Stimulated activated effector memory CD8-positive, alpha-beta T cell treated with anti-CD3 and anti-CD28 coated beads, Interleukin-12 subunit alpha, Interleukin-12 subunit beta, amount 100 ng/mL, for 72 hours (primary cell): Measurements from ENCODE around the gene SH2D3C.
"Not testable (repeated sequence)": the region's sequence is repeated elsewhere in the genome, so short reads cannot be mapped to it uniquely, and the experiment has no call there.

ENCODE experiments used
- ATAC-seq: fragments of 150-1000 bp; cut with Tn5 transposase; 2 replicates; pipeline ENCODE4 v1.10.0; 2021
- DNase-seq, 2 donors: peaks; one replicate each; pipeline ENCODE4 v3.0.0; 2021 to 2022; ENCODE audit warnings: low spot score in 2 of 2
- H3K27ac Mint-ChIP-seq: one replicate; pipeline ENCODE4 v1.8.0; 2022; ENCODE audit warnings: mild to moderate bottlenecking, mixed read lengths
- H3K36me3 Mint-ChIP-seq: one replicate; pipeline ENCODE4 v1.8.0; 2022; ENCODE audit warnings: mild to moderate bottlenecking, mixed read lengths
- H3K4me1 Mint-ChIP-seq: one replicate; pipeline ENCODE4 v1.8.0; 2022; ENCODE audit warnings: mixed read lengths
- H3K4me3 Mint-ChIP-seq: one replicate; pipeline ENCODE4 v1.8.0; 2022; ENCODE audit warnings: mild to moderate bottlenecking, mixed read lengths
- H3K9me3 Mint-ChIP-seq: one replicate; pipeline ENCODE4 v1.8.0; 2022; ENCODE audit warnings: mixed read lengths

SH2D3C gene

GRCh38 chr9:127769101-127769500 lies 9.4 kb downstream of the SH2D3C start:
- peaks cover 74% of the 10 kb centered on the region for H3K4me1 Mint-ChIP-seq
- H3K36me3 Mint-ChIP-seq, result peaks cover 91% of the 10 kb centered on the region
- ATAC-seq (no peak), DNase-seq (no peak)
- peak overlapping the region; percentile 73 for H3K4me3 Mint-ChIP-seq
- no peaks in the 10 kb centered on the region for H3K9me3 Mint-ChIP-seq
- H3K27ac Mint-ChIP-seq, result peak overlapping the region; percentile 97

- Mint-ChIP-seq H3K4me1 (peaks cover 74% of the 10 kb centered on the region), H3K36me3 (peaks cover 91% of the 10 kb centered on the region), H3K4me3 (peak overlapping the region; percentile 73), H3K27ac (peak overlapping the region; percentile 97), H3K9me3 (no peaks in the 10 kb centered on the region)
- no peak for ATAC-seq
- no peak for DNase-seq
These were observed 9.8 kb downstream of the SH2D3C start for GRCh38 chr9:127768698-127769097.

GRCh38 chr9:127767909-127768331 lies 10.5 kb downstream of the SH2D3C start:
- Mint-ChIP-seq H3K36me3 (peaks cover 91% of the 10 kb centered on the region), H3K4me1 (peaks cover 81% of the 10 kb centered on the region), H3K4me3 (peak overlapping the region; percentile 73), H3K9me3 (no peaks in the 10 kb centered on the region), H3K27ac (peak overlapping the region; percentile 97)
- no peak for ATAC-seq
- DNase-seq, result no peak

GRCh38 chr9:127767410-127767809 lies 11.1 kb downstream of the SH2D3C start:
- Mint-ChIP-seq H3K36me3 (peaks cover 91% of the 10 kb centered on the region), H3K4me3 (peak overlapping the region; percentile 73), H3K27ac (peak overlapping the region; percentile 97), H3K9me3 (no peaks in the 10 kb centered on the region), H3K4me1 (peaks cover 86% of the 10 kb centered on the region)
- ATAC-seq, result no peak
- DNase-seq, result no peak

- DNase-seq (no peak), ATAC-seq (no peak)
- Mint-ChIP-seq H3K27ac (peak overlapping the region; percentile 97), H3K36me3 (peaks cover 91% of the 10 kb centered on the region), H3K9me3 (no peaks in the 10 kb centered on the region), H3K4me3 (no peak overlapping the region), H3K4me1 (peaks cover 81% of the 10 kb centered on the region)
These were observed 13.0 kb downstream of the SH2D3C start for GRCh38 chr9:127765418-127765817.

GRCh38 chr9:127763918-127764384 lies 14.5 kb downstream of the SH2D3C start:
- peaks cover 94% of the 10 kb centered on the region for H3K36me3 Mint-ChIP-seq
- peaks cover 69% of the 10 kb centered on the region for H3K4me1 Mint-ChIP-seq
- H3K9me3 Mint-ChIP-seq, result no peaks in the 10 kb centered on the region
- DNase-seq, result no peak
- peak overlapping the region; percentile 85 for H3K27ac Mint-ChIP-seq
- H3K4me3 Mint-ChIP-seq, result no peak overlapping the region
- ATAC-seq, result peak; percentile 74

- peak overlapping the region; percentile 85 for H3K27ac Mint-ChIP-seq
- DNase-seq (no peak), ATAC-seq (no peak)
- peaks cover 98% of the 10 kb centered on the region for H3K36me3 Mint-ChIP-seq
- H3K4me3 Mint-ChIP-seq, result no peak overlapping the region
- peaks cover 59% of the 10 kb centered on the region for H3K4me1 Mint-ChIP-seq
- no peaks in the 10 kb centered on the region for H3K9me3 Mint-ChIP-seq
These were observed 16.3 kb downstream of the SH2D3C start for GRCh38 chr9:127762111-127762676.

GRCh38 chr9:127761491-127761956 lies 16.9 kb downstream of the SH2D3C start:
- Mint-ChIP-seq H3K9me3 (no peaks in the 10 kb centered on the region), H3K4me1 (peaks cover 52% of the 10 kb centered on the region), H3K4me3 (no peak overlapping the region), H3K36me3 (peaks cover 98% of the 10 kb centered on the region), H3K27ac (peak overlapping the region; percentile 85)
- ATAC-seq (no peak), DNase-seq (no peak)

- H3K27ac Mint-ChIP-seq, result peak overlapping the region; percentile 85
- H3K9me3 Mint-ChIP-seq, result no peaks in the 10 kb centered on the region
- peaks cover 98% of the 10 kb centered on the region for H3K36me3 Mint-ChIP-seq
- no peak for DNase-seq
- H3K4me1 Mint-ChIP-seq, result peaks cover 47% of the 10 kb centered on the region
- ATAC-seq, result no peak
- H3K4me3 Mint-ChIP-seq, result no peak overlapping the region
These were observed 17.4 kb downstream of the SH2D3C start for GRCh38 chr9:127761061-127761460.

GRCh38 chr9:127758843-127759242 lies 19.6 kb downstream of the SH2D3C start:
- Mint-ChIP-seq H3K27ac (peak overlapping the region; percentile 85), H3K4me3 (no peak overlapping the region), H3K4me1 (peaks cover 25% of the 10 kb centered on the region), H3K36me3 (peaks cover 85% of the 10 kb centered on the region), H3K9me3 (no peaks in the 10 kb centered on the region)
- no peak for ATAC-seq
- no peak for DNase-seq

GRCh38 chr9:127756776-127757175 lies 21.7 kb downstream of the SH2D3C start:
- H3K4me1 Mint-ChIP-seq, result peaks cover 15% of the 10 kb centered on the region
- H3K9me3 Mint-ChIP-seq, H3K27ac Mint-ChIP-seq, ATAC-seq, DNase-seq, H3K4me3 Mint-ChIP-seq: not testable (repeated sequence)
- peaks cover 82% of the 10 kb centered on the region for H3K36me3 Mint-ChIP-seq

GRCh38 chr9:127756233-127756632 lies 22.2 kb downstream of the SH2D3C start:
- Mint-ChIP-seq H3K9me3 (no peaks in the 10 kb centered on the region), H3K4me1 (peaks cover 20% of the 10 kb centered on the region), H3K27ac (no peak overlapping the region), H3K36me3 (peaks cover 79% of the 10 kb centered on the region), H3K4me3 (no peak overlapping the region)
- ATAC-seq (no peak), DNase-seq (no peak)

GRCh38 chr9:127755061-127756060 lies 23.1 kb downstream of the SH2D3C start:
- Mint-ChIP-seq H3K27ac (no peak overlapping the region), H3K4me1 (peaks cover 21% of the 10 kb centered on the region), H3K9me3 (no peaks in the 10 kb centered on the region), H3K36me3 (peaks cover 79% of the 10 kb centered on the region), H3K4me3 (no peak overlapping the region)
- no peak for DNase-seq
- ATAC-seq, result no peak

- H3K4me3 Mint-ChIP-seq, result no peak overlapping the region
- H3K9me3 Mint-ChIP-seq, result no peaks in the 10 kb centered on the region
- ATAC-seq (no peak), DNase-seq (no peak)
- peaks cover 23% of the 10 kb centered on the region for H3K4me1 Mint-ChIP-seq
- peaks cover 78% of the 10 kb centered on the region for H3K36me3 Mint-ChIP-seq
- no peak overlapping the region for H3K27ac Mint-ChIP-seq
These were observed 24.1 kb downstream of the SH2D3C start for GRCh38 chr9:127754099-127755060.

GRCh38 chr9:127753622-127754021 lies 24.8 kb downstream of the SH2D3C start:
- Mint-ChIP-seq H3K4me1 (peaks cover 25% of the 10 kb centered on the region), H3K27ac (no peak overlapping the region), H3K9me3 (no peaks in the 10 kb centered on the region), H3K36me3 (peaks cover 78% of the 10 kb centered on the region), H3K4me3 (no peak overlapping the region)
- ATAC-seq (no peak), DNase-seq (no peak)
